Measurements from ENCODE around the gene C9orf43. TPM values are rescaled to one million over a fixed set of nuclear protein-coding genes. Genes with fewer than 3 reads are reported as not detected.

C9orf43 gene
- total RNA-seq, 1 donor from 2014 or later = 0.14 TPM

GRCh38 chr9:113461943-113462342, 51.4 kb downstream of the C9orf43 start:
- H3K36me3 ChIP-seq = no peaks in the 10 kb centered on the region
- DNase-seq = no peak
- no peak for TF ChIP-seq CTCF (IDR thresholded peaks at IDR 0.05; ENCODE audit: borderline replicate concordance)
- no peak overlapping the region for H3K4me3 ChIP-seq
- no peaks in the 10 kb centered on the region for H3K9me3 ChIP-seq (replicated peaks)
- peaks cover 16% of the 10 kb centered on the region for H3K4me1 ChIP-seq
- H3K27ac ChIP-seq (replicated peaks) = no peak overlapping the region
- peaks cover 12% of the 10 kb centered on the region for H3K27me3 ChIP-seq (ENCODE audit: low read depth)
- intact Hi-C loops (cut with micrococcal nuclease) = no loop called here

- peak overlapping the region; percentile 87 for H3K27ac ChIP-seq (replicated peaks)
- peaks cover 6% of the 10 kb centered on the region for H3K9me3 ChIP-seq (replicated peaks)
- H3K27me3 ChIP-seq (ENCODE audit: low read depth) = peaks cover 12% of the 10 kb centered on the region
- TF ChIP-seq CTCF (IDR thresholded peaks at IDR 0.05; ENCODE audit: borderline replicate concordance) = no peak
- H3K4me1 ChIP-seq = peaks cover 16% of the 10 kb centered on the region
- no peak for DNase-seq
- intact Hi-C loops (cut with micrococcal nuclease) = no loop called here
- no peaks in the 10 kb centered on the region for H3K36me3 ChIP-seq
- no peak overlapping the region for H3K4me3 ChIP-seq
Observed at GRCh38 chr9:113462781-113463286, 52.3 kb downstream of the C9orf43 start.

- peaks cover 17% of the 10 kb centered on the region for H3K4me1 ChIP-seq
- peak; percentile 62 for DNase-seq
- TF ChIP-seq CTCF (IDR thresholded peaks at IDR 0.05; ENCODE audit: borderline replicate concordance) = peak; percentile 18
- no peaks in the 10 kb centered on the region for H3K36me3 ChIP-seq
- H3K4me3 ChIP-seq = peak within 1 kb of the TSS; percentile 70
- H3K9me3 ChIP-seq (replicated peaks) = peaks cover 6% of the 10 kb centered on the region
- H3K27me3 ChIP-seq (ENCODE audit: low read depth) = peaks cover 12% of the 10 kb centered on the region
- H3K27ac ChIP-seq (replicated peaks) = peak within 1 kb of the TSS; percentile 87
- intact Hi-C loops (cut with micrococcal nuclease) = no loop called here
Observed at GRCh38 chr9:113463418-113464285, 53.1 kb downstream of the C9orf43 start, which contains the start of gene RGS3. Gene RGS3 (plus strand): TSS chr9:113463727. CDS start chr9:113463803, 76 bp downstream.

- intact Hi-C loops (cut with micrococcal nuclease) = no loop called here
- TF ChIP-seq CTCF (IDR thresholded peaks at IDR 0.05; ENCODE audit: borderline replicate concordance) = no peak
Observed at GRCh38 chr9:113464286-113464660, 53.7 kb downstream of the C9orf43 start.

GRCh38 chr9:113465599-113466140, 55.1 kb downstream of the C9orf43 start:
- peaks cover 12% of the 10 kb centered on the region for H3K27me3 ChIP-seq (ENCODE audit: low read depth)
- intact Hi-C loops (cut with micrococcal nuclease) = no loop called here
- peaks cover 29% of the 10 kb centered on the region for H3K4me1 ChIP-seq
- peaks cover 6% of the 10 kb centered on the region for H3K9me3 ChIP-seq (replicated peaks)
- no peak for DNase-seq
- H3K4me3 ChIP-seq = peak overlapping the region; percentile 26
- H3K27ac ChIP-seq (replicated peaks) = peak overlapping the region; percentile 31
- H3K36me3 ChIP-seq = no peaks in the 10 kb centered on the region
- TF ChIP-seq CTCF (IDR thresholded peaks at IDR 0.05; ENCODE audit: borderline replicate concordance) = no peak

More at GRCh38 chr9:113464286-113464660, 53.7 kb downstream of the C9orf43 start:
- peak overlapping the region; percentile 87 for H3K27ac ChIP-seq (replicated peaks)
- peaks cover 12% of the 10 kb centered on the region for H3K27me3 ChIP-seq (ENCODE audit: low read depth)
- peaks cover 6% of the 10 kb centered on the region for H3K9me3 ChIP-seq (replicated peaks)
- peaks cover 23% of the 10 kb centered on the region for H3K4me1 ChIP-seq
- DNase-seq = no peak
- H3K4me3 ChIP-seq = peak overlapping the region; percentile 70
- H3K36me3 ChIP-seq = no peaks in the 10 kb centered on the region

Data from left ventricle myocardium inferior (tissue), 1 donor.